CD4-positive, alpha-beta T cell treated with Interleukin-6 at 100 ng/mL for 8 hours (primary cell): Measurements from ENCODE around the gene MYBPH.

ENCODE experiments used
- DNase-seq: peaks from one replicate; pipeline ENCODE4 v3.0.0-alpha.2; 2020; ENCODE audit warnings: mixed read lengths, low spot score

Gene MYBPH

GRCh38 chr1:203200916-203201315 is 25.3 kb upstream of the MYBPH start:
- no peak for DNase-seq

GRCh38 chr1:203199816-203200571 is 24.4 kb upstream of the MYBPH start:
- DNase-seq: no peak

DNA sequence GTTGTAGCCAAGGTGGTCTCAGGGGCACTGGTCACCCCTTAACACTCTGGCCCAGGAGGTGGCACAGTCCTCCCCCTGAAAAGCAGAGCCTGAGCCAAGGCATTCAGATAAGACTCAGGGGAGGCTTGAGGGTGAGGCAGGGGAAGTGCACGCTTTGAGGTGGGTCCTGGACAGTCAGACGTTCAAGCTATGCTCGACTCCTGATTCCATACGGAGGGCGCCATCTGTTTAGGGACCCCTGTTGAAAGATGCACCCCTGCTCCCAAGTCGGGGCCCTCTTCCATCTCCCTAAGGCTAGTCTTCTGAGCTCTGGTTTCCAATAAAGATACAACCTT is 23.8 kb upstream of the MYBPH start:
- no peak for DNase-seq

- DNase-seq: no peak
These were observed 23.4 kb upstream of the MYBPH start for GRCh38 chr1:203199002-203199401.

- DNase-seq: no peak
These were observed 22.0 kb upstream of the MYBPH start for GRCh38 chr1:203197625-203198024.

GRCh38 chr1:203196371-203196770 is 20.7 kb upstream of the MYBPH start:
- DNase-seq: no peak

- DNase-seq: no peak
These were observed 15.3 kb upstream of the MYBPH start for GRCh38 chr1:203190949-203191348.

DNA sequence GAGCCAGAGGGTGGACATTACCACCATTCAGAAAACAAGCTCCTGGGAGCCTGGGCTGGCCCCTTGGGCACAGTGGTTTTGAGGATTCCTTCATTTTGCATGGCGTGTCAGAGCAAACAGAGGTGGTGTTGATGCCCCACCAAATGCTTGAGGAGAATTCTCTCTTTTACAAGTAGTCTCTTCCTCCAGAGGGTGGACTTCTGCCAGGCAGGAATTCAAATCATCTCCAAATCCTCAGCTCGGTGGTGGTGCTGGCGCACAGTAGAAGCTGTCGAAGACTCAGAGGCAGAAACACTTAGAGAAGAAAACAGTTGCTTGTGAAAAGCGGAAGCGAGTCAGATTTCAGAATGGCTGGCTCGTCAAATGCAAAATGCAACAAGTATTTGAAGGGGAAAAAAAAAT is 14.3 kb upstream of the MYBPH start:
- no peak for DNase-seq

GRCh38 chr1:203188686-203189232 is 13.1 kb upstream of the MYBPH start:
- no peak for DNase-seq

DNA sequence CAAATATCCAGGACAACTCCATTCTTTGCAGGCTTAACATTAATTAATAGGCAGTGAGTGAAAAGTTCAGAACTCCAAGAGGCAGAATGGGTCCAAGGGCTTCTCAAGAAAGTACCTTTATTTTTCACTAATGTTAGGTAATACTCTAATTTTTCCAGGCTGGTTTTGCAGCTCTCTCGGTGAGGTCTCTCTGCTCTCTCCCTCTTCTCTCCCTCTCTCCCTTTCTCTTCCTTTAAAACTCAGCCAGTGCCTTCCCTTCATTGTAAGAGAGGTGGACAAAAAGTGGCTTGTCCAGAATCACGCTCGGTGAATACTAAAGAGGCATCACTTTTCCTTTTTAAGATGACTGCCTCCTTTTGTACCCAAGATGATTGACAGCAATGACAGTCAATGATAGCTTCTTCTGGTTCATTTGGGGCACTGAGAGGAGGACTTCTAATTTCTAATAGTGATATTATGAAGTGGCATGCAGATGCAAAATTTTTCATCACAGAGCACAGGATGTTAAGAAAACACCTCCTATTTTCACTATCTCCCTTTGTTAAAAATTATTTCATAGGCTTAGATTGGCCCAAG is 12.2 kb upstream of the MYBPH start:
- DNase-seq: no peak

DNA sequence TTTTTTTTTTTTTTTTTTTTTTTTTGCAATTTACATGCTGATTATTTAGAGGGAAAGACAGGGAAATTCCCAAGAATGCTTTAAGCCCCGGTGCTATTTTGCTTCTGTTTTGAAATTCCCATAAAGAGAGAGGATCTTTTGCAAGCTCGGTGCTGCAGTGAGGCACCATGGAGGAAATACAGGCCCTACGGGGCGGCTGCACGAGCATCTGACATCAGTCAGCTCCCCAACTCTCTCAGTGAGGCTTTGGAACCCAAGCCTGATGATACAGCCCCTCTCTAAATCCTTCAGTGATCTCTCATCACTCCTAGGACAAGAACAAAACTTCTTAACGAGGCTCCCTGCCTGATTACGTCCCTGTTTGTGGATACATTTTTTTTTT is 11.7 kb upstream of the MYBPH start:
- DNase-seq: no peak

- no peak for DNase-seq
These were observed 11.0 kb upstream of the MYBPH start, which contains the start of gene CHI3L1 for GRCh38 chr1:203186446-203187303. CHI3L1 (minus strand) TSS chr1:203186704; CDS start chr1:203186623, 81 bp downstream.

DNA sequence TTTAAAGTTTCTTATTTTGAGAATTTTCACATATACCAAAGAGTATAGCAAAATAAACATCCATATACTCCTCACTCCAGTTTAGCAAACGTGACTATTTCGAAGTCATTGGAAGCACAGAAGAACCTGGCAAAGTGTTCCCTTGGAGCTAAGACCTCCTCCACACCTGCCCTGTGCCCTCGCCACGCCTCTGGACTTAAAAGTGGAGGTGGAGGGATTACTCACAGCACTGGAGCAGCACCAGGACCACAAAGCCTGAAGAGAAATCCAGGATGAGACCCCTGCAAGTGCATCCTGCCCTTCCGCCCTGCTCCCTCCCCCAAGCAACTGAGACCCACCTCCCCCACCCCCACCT is 10.4 kb upstream of the MYBPH start:
- no peak for DNase-seq

DNA sequence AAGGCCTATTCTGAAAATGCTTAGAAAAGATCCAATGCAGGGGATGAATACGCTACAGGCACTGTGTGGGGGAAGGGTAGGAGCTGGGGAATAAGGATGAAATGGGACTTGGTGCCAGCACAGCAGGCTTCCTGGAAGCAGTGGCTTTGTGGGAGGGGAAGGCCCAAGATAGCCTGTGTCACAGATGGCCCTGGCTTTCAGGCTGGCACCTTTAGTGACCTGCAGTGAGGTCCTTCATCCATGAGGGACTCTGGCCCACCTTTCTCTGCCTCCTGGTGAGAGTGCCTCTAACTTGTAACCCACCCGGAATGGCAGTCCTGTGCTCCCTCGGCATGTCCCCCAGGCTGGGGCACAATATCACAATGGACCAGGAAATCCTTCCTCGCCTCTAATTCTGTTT is 10.0 kb upstream of the MYBPH start:
- no peak for DNase-seq

GRCh38 chr1:203185061-203185461 is 9.4 kb upstream of the MYBPH start:
- no peak for DNase-seq

- no peak for DNase-seq
These were observed 8.8 kb upstream of the MYBPH start for GRCh38 chr1:203184467-203184866.

DNA sequence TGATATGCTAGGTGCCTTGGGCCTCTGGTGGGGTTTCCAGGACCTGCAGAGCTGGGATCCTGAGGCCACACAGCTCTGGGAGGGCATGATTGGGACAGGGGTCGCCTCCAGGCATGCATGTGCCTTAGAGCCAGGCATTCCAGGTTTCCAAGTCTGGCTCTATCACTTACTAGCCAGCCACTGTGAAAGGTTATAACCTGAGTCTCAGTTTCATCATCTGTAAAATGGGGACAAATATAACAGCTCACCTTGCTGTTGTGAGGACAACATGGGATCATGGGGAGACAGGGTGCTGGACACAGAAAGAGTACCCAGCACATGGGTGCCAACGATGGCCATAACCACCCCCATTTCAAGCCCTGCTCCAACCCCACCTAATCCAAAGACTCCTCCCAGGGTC is 8.2 kb upstream of the MYBPH start:
- no peak for DNase-seq

GRCh38 chr1:203182387-203182953 is 6.8 kb upstream of the MYBPH start:
- no peak for DNase-seq

DNA sequence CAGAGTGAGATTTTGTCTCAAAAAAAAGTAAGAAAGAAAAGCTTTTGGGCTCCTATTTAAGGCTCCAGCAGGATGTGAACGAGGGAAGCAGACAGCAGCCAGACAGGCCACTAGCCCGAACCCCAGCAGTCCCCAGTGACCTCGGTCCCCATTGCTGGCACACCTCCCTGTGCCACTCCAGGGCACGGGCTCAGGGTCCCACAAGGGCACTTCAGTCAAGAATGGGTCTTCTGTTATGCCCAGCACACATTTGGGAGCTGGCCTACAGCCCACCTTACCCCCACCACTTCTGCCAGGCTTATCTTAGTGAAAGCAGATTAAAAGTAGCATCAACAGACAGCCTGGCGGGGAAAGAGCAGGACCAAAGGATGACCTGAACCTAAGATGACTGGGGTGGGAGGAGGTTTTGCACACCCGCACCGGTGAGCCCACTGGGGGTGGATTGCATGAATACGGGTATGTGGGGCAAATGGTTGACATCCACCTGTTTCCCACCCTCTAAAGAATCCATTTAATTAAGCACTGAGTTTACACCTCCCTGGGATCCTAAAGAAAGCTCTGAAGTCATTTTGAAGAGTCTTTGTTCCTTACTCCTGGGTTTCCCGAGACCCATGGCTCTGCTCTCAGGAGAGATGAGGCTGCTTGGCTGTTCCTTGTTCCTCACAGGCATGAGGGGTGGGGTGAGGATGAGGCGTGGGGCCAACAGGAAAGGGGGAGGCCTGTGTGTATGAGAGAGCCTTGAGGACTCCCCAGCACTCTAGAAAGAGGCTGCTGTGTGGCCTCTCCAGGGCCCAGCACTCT is 6.2 kb upstream of the MYBPH start:
- no peak for DNase-seq

GRCh38 chr1:203180611-203181330 is 5.1 kb upstream of the MYBPH start:
- no peak for DNase-seq

- no peak for DNase-seq
These were observed 4.0 kb upstream of the MYBPH start for GRCh38 chr1:203179667-203180005.
